Posterior cingulate gyrus (tissue), 11 donors: Measurements from ENCODE around the gene LDLRAP1.

Source experiments
- DNase-seq, 10 donors: peaks; one replicate each; pipeline versions ENCODE4 v3.0.0 to v3.0.0-alpha.2; 2020 to 2021; ENCODE audit warnings: mixed read lengths in 3 of 10
- intact Hi-C: fragments of 100-400 bp; cut with DNase I; formaldehyde crosslinking; loops from one replicate; pipeline ENCODE4 v1.15.1; 2023

LDLRAP1 gene

GRCh38 chr1:25522031-25522655 lies 21.3 kb upstream of the LDLRAP1 start:
- peak in 2 of 10 donors; percentile 16 to 24 for DNase-seq
- intact Hi-C loops, result loop anchor here (5.0 kb wide), 1 partner anchor 275 kb away; no protein-coding TSS in a partner anchor

- intact Hi-C loops, result loop anchor here (5.0 kb wide), 1 partner anchor 274 kb away; no protein-coding TSS in a partner anchor
- peak in 3 of 10 donors; percentile 42 to 58 (median 52) for DNase-seq
Measured at GRCh38 chr1:25523542-25523941, 19.9 kb upstream of the LDLRAP1 start.

GRCh38 chr1:25524568-25525360 lies 18.6 kb upstream of the LDLRAP1 start:
- peak in 2 of 10 donors; percentile 54 to 74 for DNase-seq
- intact Hi-C loops, result loop anchor here (5.0 kb wide), 1 partner anchor 273 kb away; no protein-coding TSS in a partner anchor

- intact Hi-C loops, result no loop called here
- DNase-seq, result peak in 1 of 10 donors; percentile 19
Measured at GRCh38 chr1:25525361-25525688, 18.1 kb upstream of the LDLRAP1 start.

- intact Hi-C loops, result no loop called here
- DNase-seq, result no peak
Measured at GRCh38 chr1:25526753-25527152, 16.7 kb upstream of the LDLRAP1 start.

- intact Hi-C loops, result no loop called here
- DNase-seq, result peak in 3 of 10 donors; percentile 26 to 84 (median 82)
Measured at GRCh38 chr1:25527226-25527846, 16.1 kb upstream of the LDLRAP1 start.

GRCh38 chr1:25527946-25528595 lies 15.3 kb upstream of the LDLRAP1 start:
- intact Hi-C loops, result no loop called here

GRCh38 chr1:25528881-25529517 lies 14.4 kb upstream of the LDLRAP1 start:
- intact Hi-C loops, result no loop called here
- DNase-seq, result peak in 2 of 10 donors; percentile 41 to 73

More at GRCh38 chr1:25527946-25528595, 15.3 kb upstream of the LDLRAP1 start:
- peak in 2 of 10 donors; percentile 52 to 76 for DNase-seq

GRCh38 chr1:25529518-25530185 lies 13.8 kb upstream of the LDLRAP1 start:
- DNase-seq, result peak in 2 of 10 donors; percentile 23 to 43
- intact Hi-C loops, result no loop called here

GRCh38 chr1:25530186-25531081 lies 13.0 kb upstream of the LDLRAP1 start:
- DNase-seq, result peak in 2 of 10 donors; percentile 60 to 69

GRCh38 chr1:25531082-25531461 lies 12.3 kb upstream of the LDLRAP1 start:
- intact Hi-C loops, result no loop called here
- peak in 2 of 10 donors; percentile 52 to 56 for DNase-seq

More at GRCh38 chr1:25530186-25531081, 13.0 kb upstream of the LDLRAP1 start:
- intact Hi-C loops, result no loop called here

- intact Hi-C loops, result no loop called here
- DNase-seq, result peak in 1 of 10 donors; percentile 4
Measured at GRCh38 chr1:25532970-25533369, 10.4 kb upstream of the LDLRAP1 start.

GRCh38 chr1:25533775-25534409 lies 9.5 kb upstream of the LDLRAP1 start:
- intact Hi-C loops, result no loop called here
- no peak for DNase-seq

- intact Hi-C loops, result no loop called here
- no peak for DNase-seq
Measured at GRCh38 chr1:25534410-25534788, 9.0 kb upstream of the LDLRAP1 start.

GRCh38 chr1:25536124-25536523 lies 7.3 kb upstream of the LDLRAP1 start:
- no peak for DNase-seq
- intact Hi-C loops, result no loop called here

- intact Hi-C loops, result no loop called here
- DNase-seq, result no peak
Measured at GRCh38 chr1:25537153-25537831, 6.1 kb upstream of the LDLRAP1 start.

GRCh38 chr1:25538191-25538767 lies 5.1 kb upstream of the LDLRAP1 start:
- intact Hi-C loops, result no loop called here
- no peak for DNase-seq
